Measurements from ENCODE around the gene KIFC3. TPM values are rescaled to one million over a fixed set of nuclear protein-coding genes. Genes with fewer than 3 reads are reported as not detected.
"Not testable (repeated sequence)": the region's sequence is repeated elsewhere in the genome, so short reads cannot be mapped to it uniquely, and the experiment has no call there.

The KIFC3 gene
- total RNA-seq, 2 donors from 2014 or later = 40.6 to 59.5 TPM

- no peaks in the 10 kb centered on the region for H3K36me3 ChIP-seq
- DNase-seq (ENCODE audit: low spot score) = no peak
- peak; percentile 12 to 61 for TF ChIP-seq CTCF (IDR thresholded peaks at IDR 0.05)
- H3K4me1 ChIP-seq = no peaks in the 10 kb centered on the region
- H3K27ac ChIP-seq = no peak overlapping the region
- no peak overlapping the region for H3K4me3 ChIP-seq
- no peaks in the 10 kb centered on the region for H3K9me3 ChIP-seq
- no peaks in the 10 kb centered on the region for H3K27me3 ChIP-seq
These were observed 82.1 kb downstream of the KIFC3 start for GRCh38 chr16:57720142-57720575.

GRCh38 chr16:57714047-57714446 lies 88.2 kb downstream of the KIFC3 start:
- H3K36me3 ChIP-seq = no peaks in the 10 kb centered on the region
- no peaks in the 10 kb centered on the region for H3K9me3 ChIP-seq
- no peaks in the 10 kb centered on the region for H3K4me1 ChIP-seq
- H3K27me3 ChIP-seq = no peaks in the 10 kb centered on the region
- H3K27ac ChIP-seq = no peak overlapping the region
- no peak for TF ChIP-seq CTCF (IDR thresholded peaks at IDR 0.05)
- DNase-seq (ENCODE audit: low spot score) = no peak
- no peak overlapping the region for H3K4me3 ChIP-seq

- Histone ChIP-seq H3K27me3 (no peaks in the 10 kb centered on the region), H3K27ac (no peak overlapping the region), H3K4me3 (no peak overlapping the region), H3K9me3 (no peaks in the 10 kb centered on the region), H3K36me3 (no peaks in the 10 kb centered on the region), H3K4me1 (no peaks in the 10 kb centered on the region)
- DNase-seq (ENCODE audit: low spot score) = no peak
- TF ChIP-seq CTCF (IDR thresholded peaks at IDR 0.05) = no peak
These were observed 88.7 kb downstream of the KIFC3 start for GRCh38 chr16:57713596-57713995.

- H3K4me1 ChIP-seq; H3K27ac ChIP-seq; H3K27me3 ChIP-seq; DNase-seq (ENCODE audit: low spot score); H3K4me3 ChIP-seq; H3K9me3 ChIP-seq; H3K36me3 ChIP-seq: not testable (repeated sequence)
These were observed 89.7 kb downstream of the KIFC3 start for GRCh38 chr16:57712569-57712968.

- H3K27ac ChIP-seq = no peak overlapping the region
- no peaks in the 10 kb centered on the region for H3K4me1 ChIP-seq
- H3K27me3 ChIP-seq = no peaks in the 10 kb centered on the region
- H3K36me3 ChIP-seq = no peaks in the 10 kb centered on the region
- no peak for TF ChIP-seq CTCF (IDR thresholded peaks at IDR 0.05)
- no peaks in the 10 kb centered on the region for H3K9me3 ChIP-seq
- DNase-seq (ENCODE audit: low spot score) = no peak
- H3K4me3 ChIP-seq = no peak overlapping the region
These were observed 90.3 kb downstream of the KIFC3 start for GRCh38 chr16:57711993-57712392.

- Histone ChIP-seq H3K27ac (no peak overlapping the region), H3K27me3 (no peaks in the 10 kb centered on the region), H3K4me1 (no peaks in the 10 kb centered on the region), H3K36me3 (no peaks in the 10 kb centered on the region), H3K9me3 (no peaks in the 10 kb centered on the region), H3K4me3 (no peak overlapping the region)
- DNase-seq (ENCODE audit: low spot score) = no peak
- no peak for TF ChIP-seq CTCF (IDR thresholded peaks at IDR 0.05)
These were observed 90.9 kb downstream of the KIFC3 start for GRCh38 chr16:57711346-57711745.
